Spleen (tissue), 11 donors: ENCODE data around the gene CTNNBL1. TPM values are rescaled to one million over a fixed set of nuclear protein-coding genes. Genes with fewer than 3 reads are reported as not detected.

Source experiments
- DNase-seq: peaks from one replicate; pipeline ENCODE4 v3.0.0-alpha.2; 2020
- H3K27ac ChIP-seq, 8 donors: fragments of 200-600 bp; sonication (generic) in 7 of 8; 1 replicate in 4 of 8; 2 replicates in 4 of 8; pipeline versions ENCODE4 v1.5.0 to v1.8.0; 2016 to 2021; ENCODE audit warnings: inconsistent platforms in 4 of 8, mild to moderate bottlenecking in 4 of 8, moderate library complexity in 1 of 8
- H3K27me3 ChIP-seq, 7 donors: fragments of 200-600 bp; sonication (generic) in 6 of 7; replicated peaks in 1 of 7; 1 replicate in 4 of 7; 2 replicates in 3 of 7; pipeline versions ENCODE4 v1.5.0 to v1.8.0; 2016 to 2021; ENCODE audit warnings: inconsistent platforms in 3 of 7, mild to moderate bottlenecking in 1 of 7
- H3K36me3 ChIP-seq, 6 donors: fragments of 200-600 bp; sonication (generic) in 5 of 6; 1 replicate in 4 of 6; 2 replicates in 2 of 6; pipeline versions ENCODE4 v1.5.0 to v1.8.0; 2016 to 2021; ENCODE audit warnings: inconsistent platforms in 2 of 6
- H3K4me1 ChIP-seq, 6 donors: fragments of 200-600 bp; sonication (generic) in 5 of 6; 1 replicate in 3 of 6; 2 replicates in 3 of 6; pipeline versions ENCODE4 v1.5.0 to v1.8.0; 2016 to 2021; ENCODE audit warnings: inconsistent platforms in 3 of 6
- H3K4me3 ChIP-seq, 8 donors: fragments of 200-600 bp; sonication (generic) in 7 of 8; 1 replicate in 4 of 8; 2 replicates in 4 of 8; pipeline versions ENCODE4 v1.5.0 to v1.8.0; 2016 to 2021; ENCODE audit warnings: inconsistent platforms in 4 of 8, mild to moderate bottlenecking in 4 of 8, moderate library complexity in 2 of 8
- H3K9me3 ChIP-seq, 8 donors: fragments of 200-600 bp; sonication (generic) in 7 of 8; 1 replicate in 4 of 8; 2 replicates in 4 of 8; pipeline versions ENCODE4 v1.5.0 to v1.8.0; 2016 to 2021; ENCODE audit warnings: inconsistent platforms in 4 of 8
- POLR2A ChIP-seq, 3 donors: fragments of 450-650 bp; IDR thresholded peaks; one replicate each; pipeline ENCODE4 v1.5.1; 2017; ENCODE audit warnings: antibody characterized with exemption in 3 of 3, mild to moderate bottlenecking in 1 of 3
- POLR2AphosphoS5 ChIP-seq, 3 donors: sonication (generic); formaldehyde crosslinking; IDR thresholded peaks; one replicate each; pipeline ENCODE4 v1.5.1; 2017; ENCODE audit warnings: antibody characterized with exemption in 3 of 3
- WGBS, 5 donors: extraction: QIAGEN DNeasy Blood & Tissue Kit in 3 of 5; methylation state at CpG; one replicate each; pipeline versions ENCODE4 v1.1.5 to v1.1.7; 2013 to 2018; 5-methylcytosine and 5-hydroxymethylcytosine counted together
- intact Hi-C: fragments of 100-400 bp; cut with DNase I; formaldehyde crosslinking; loops from one replicate; pipeline ENCODE4 v1.15.0; 2023; ENCODE audit warnings: low total_unique reads
- polyA plus RNA-seq, 3 donors: library from polyadenylated mRNA; stranded (reverse); fragments of 200-250 nt; gene quantifications; one replicate each; pipeline ENCODE4 v1.2.1, GENCODE V29; 2013
- total RNA-seq, 7 donors: library from RNA; depleted of rRNA in 3 of 7; stranded (reverse); fragments of >200 nt in 3 of 7; fragmentation: NEBNext Ultra II Directional in 4 of 7; extraction: Animal tissue kit (Norgen Biotek cat#: 25700) in 4 of 7; gene quantifications; one replicate each; pipeline versions ENCODE4 v1.1.0 to v1.2.1, GENCODE V29; 2016 to 2021
- TF ChIP-seq, protein P1 (sequence below), 11 experiments: fragments of 200-600 bp in 7 of 11; fragments of 450-650 bp in 4 of 11; sonication (generic) in 4 of 11; IDR thresholded peaks in 8 of 11; conservative IDR thresholded peaks in 3 of 11; 1 replicate in 7 of 11; 2 replicates in 4 of 11; pipeline versions ENCODE4 v1.4.0 to v1.8.0; 2016 to 2021; ENCODE audit warnings: antibody characterized with exemption in 11 of 11, inconsistent platforms in 4 of 11, mild to moderate bottlenecking in 1 of 11
- donor health status: healthy with polysubstance abuse.
- donor health status: DM: no; HTN: no; CAD: no; lungs with moderate emphysema.
- donor health status: DM: no; HTN: no; CAD: no.
- donor health status: Bipolar disorder and iron deficiency.
- donor health status: healthy.
- donor health status: DM: no; HTN: no; CAD: no.
- donor health status: DM: yes; HTN: yes; CAD: no.

The CTNNBL1 gene
- total and polyA plus RNA-seq, 10 donors, result 46.5 to 135 (median 82.9) TPM

DNA sequence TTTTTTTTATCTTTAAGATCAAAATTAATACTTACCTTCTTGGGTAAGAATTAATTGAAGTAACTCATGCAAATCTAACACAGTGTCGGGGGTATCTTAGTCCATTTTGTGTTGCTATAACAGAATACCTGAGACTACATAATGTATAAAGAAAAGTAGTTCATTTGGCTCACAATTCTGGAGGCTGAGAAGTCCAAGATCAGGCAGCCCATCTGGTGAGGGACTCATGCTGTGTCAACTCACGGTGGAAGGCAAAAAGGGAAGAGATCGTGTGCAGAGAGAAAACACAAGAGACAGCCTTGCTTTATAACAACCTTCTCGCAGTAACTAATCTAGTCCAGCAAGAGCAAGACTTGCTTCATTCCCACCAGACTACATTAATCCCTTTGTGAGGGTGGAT, 116.2 kb downstream of the CTNNBL1 start:
- Histone ChIP-seq H3K4me1 (peaks cover 11 to 39% (median 29%) of the 10 kb centered on the region in 6 donors), H3K4me3 (no peak overlapping the region), H3K27me3 (no peaks in the 10 kb centered on the region), H3K27ac (no peak overlapping the region), H3K9me3 (no peaks in the 10 kb centered on the region), H3K36me3 (peaks cover 0 to 67% (median 10%) of the 10 kb centered on the region in 6 donors)
- no peak for DNase-seq
- intact Hi-C loops, result no loop called here
- WGBS, 5 donors, result 82 to 97% (median 96%) methylated on average over 4 of the region's 4 CpGs
- TF ChIP-seq, protein P1, sequence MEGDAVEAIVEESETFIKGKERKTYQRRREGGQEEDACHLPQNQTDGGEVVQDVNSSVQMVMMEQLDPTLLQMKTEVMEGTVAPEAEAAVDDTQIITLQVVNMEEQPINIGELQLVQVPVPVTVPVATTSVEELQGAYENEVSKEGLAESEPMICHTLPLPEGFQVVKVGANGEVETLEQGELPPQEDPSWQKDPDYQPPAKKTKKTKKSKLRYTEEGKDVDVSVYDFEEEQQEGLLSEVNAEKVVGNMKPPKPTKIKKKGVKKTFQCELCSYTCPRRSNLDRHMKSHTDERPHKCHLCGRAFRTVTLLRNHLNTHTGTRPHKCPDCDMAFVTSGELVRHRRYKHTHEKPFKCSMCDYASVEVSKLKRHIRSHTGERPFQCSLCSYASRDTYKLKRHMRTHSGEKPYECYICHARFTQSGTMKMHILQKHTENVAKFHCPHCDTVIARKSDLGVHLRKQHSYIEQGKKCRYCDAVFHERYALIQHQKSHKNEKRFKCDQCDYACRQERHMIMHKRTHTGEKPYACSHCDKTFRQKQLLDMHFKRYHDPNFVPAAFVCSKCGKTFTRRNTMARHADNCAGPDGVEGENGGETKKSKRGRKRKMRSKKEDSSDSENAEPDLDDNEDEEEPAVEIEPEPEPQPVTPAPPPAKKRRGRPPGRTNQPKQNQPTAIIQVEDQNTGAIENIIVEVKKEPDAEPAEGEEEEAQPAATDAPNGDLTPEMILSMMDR (IDR thresholded peaks at IDR 0.05 in 8 of 11, conservative IDR thresholded peaks at IDR 0.05 in 3 of 11), result no peak
- TF ChIP-seq POLR2A (IDR thresholded peaks at IDR 0.05), result no peak
- no peak for TF ChIP-seq POLR2AphosphoS5 (IDR thresholded peaks at IDR 0.05)

DNA sequence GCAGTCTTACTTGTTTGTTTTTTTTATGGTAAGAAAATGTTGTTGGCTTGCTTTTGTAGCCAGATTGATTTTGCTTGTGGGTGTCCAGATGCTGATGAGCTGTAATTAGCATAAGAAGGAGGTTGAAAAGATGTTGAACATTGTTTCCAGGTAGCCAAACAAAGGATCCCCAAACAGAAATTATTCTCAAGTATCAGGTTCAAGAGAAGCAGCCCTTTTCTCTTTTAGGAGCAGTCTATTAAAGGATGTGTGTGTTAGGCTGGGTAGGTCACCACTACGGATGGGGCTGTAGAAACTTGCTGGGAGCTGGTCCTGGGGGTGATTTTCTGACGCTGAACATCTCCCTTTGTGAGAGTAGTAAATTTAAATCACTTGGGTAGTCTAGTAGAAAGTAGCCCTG, 122.2 kb downstream of the CTNNBL1 start:
- no peak overlapping the region for H3K27ac ChIP-seq
- H3K4me3 ChIP-seq, result no peak overlapping the region
- no peak for DNase-seq
- 86 to 93% (median 92%) methylated on average over 2 of the region's 2 CpGs for WGBS, 5 donors
- no peaks in the 10 kb centered on the region for H3K27me3 ChIP-seq
- TF ChIP-seq, protein P1 (IDR thresholded peaks at IDR 0.05 in 8 of 11, conservative IDR thresholded peaks at IDR 0.05 in 3 of 11), result no peak
- TF ChIP-seq POLR2A (IDR thresholded peaks at IDR 0.05), result no peak
- no peak for TF ChIP-seq POLR2AphosphoS5 (IDR thresholded peaks at IDR 0.05)
- peaks cover 0 to 26% (median 0%) of the 10 kb centered on the region in 6 donors for H3K36me3 ChIP-seq
- no peaks in the 10 kb centered on the region for H3K9me3 ChIP-seq
- intact Hi-C loops, result no loop called here
- H3K4me1 ChIP-seq, result no peaks in the 10 kb centered on the region

DNA sequence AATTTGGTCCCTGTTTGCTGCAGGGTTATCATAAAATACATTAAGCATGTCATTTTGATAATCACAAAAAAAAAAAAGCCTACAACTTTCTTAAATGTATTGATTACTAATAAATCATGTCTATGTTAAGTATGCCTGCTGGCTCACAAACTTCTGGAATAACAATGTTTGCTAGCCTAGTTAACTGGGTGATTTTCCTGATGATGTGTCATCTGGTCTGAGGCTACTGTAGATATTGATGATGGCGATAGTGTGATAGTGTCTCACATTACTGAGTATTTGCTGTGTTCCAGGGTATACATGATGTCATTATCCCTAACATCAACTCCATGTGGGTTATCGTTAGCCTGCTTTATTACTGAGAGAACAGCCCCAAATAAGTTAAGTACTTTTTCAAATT, 122.9 kb downstream of the CTNNBL1 start:
- DNase-seq, result no peak
- WGBS, 5 donors, result 85 to 98% (median 96%) methylated on average over 2 of the region's 2 CpGs
- peaks cover 0 to 20% (median 0%) of the 10 kb centered on the region in 6 donors for H3K36me3 ChIP-seq
- no peaks in the 10 kb centered on the region for H3K9me3 ChIP-seq
- H3K27ac ChIP-seq, result no peak overlapping the region
- no peaks in the 10 kb centered on the region for H3K4me1 ChIP-seq
- H3K4me3 ChIP-seq, result no peak overlapping the region
- intact Hi-C loops, result no loop called here
- no peaks in the 10 kb centered on the region for H3K27me3 ChIP-seq
- TF ChIP-seq, protein P1 (IDR thresholded peaks at IDR 0.05 in 8 of 11, conservative IDR thresholded peaks at IDR 0.05 in 3 of 11), result no peak
- TF ChIP-seq POLR2AphosphoS5 (IDR thresholded peaks at IDR 0.05) (no peak), POLR2A (IDR thresholded peaks at IDR 0.05) (no peak)

DNA sequence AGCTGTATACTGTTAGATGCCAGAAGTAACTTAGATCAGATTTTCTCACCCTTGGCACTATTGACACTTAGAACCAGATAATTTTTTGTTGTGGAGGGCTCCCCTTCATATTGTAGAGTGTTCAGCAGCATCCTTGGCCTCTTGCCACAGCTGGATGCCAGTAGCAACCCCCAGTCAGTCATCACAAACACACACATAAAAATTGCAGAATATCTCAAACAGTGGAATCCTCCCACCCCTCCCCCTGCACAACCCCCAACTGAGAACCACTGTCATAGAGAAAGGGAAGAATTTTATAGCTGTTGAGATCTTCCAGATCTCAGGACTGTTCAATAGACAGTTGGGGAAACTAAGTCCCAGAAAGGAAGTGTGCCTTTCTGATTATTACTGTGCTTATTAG, 127.9 kb downstream of the CTNNBL1 start:
- no peak for DNase-seq

More for the DNA sequence above, 127.9 kb downstream of the CTNNBL1 start:
- intact Hi-C loops, result no loop called here
- no peaks in the 10 kb centered on the region for H3K9me3 ChIP-seq
- peaks cover 0 to 22% (median 0%) of the 10 kb centered on the region in 6 donors for H3K36me3 ChIP-seq
- H3K27me3 ChIP-seq, result no peaks in the 10 kb centered on the region
- no peak overlapping the region for H3K4me3 ChIP-seq
- H3K4me1 ChIP-seq, result peaks cover 0 to 10% (median 0%) of the 10 kb centered on the region in 6 donors
- TF ChIP-seq POLR2A (IDR thresholded peaks at IDR 0.05) (no peak), POLR2AphosphoS5 (IDR thresholded peaks at IDR 0.05) (no peak)
- TF ChIP-seq, protein P1 (IDR thresholded peaks at IDR 0.05 in 8 of 11, conservative IDR thresholded peaks at IDR 0.05 in 3 of 11), result no peak
- no peak overlapping the region for H3K27ac ChIP-seq
